Loucy (cell line): ENCODE measurements around the gene SAMD4A.

Source experiments
- EZH2phosphoT487 ChIP-seq: fragments of 200-600 bp; IDR thresholded peaks from 2 replicates; pipeline ENCODE4 v1.6.1; 2018; ENCODE audit warnings: antibody characterized with exemption, mild to moderate bottlenecking, moderate library complexity, borderline replicate concordance
- TF ChIP-seq, protein P1 (sequence below): fragments of 200-600 bp; sonication (generic); conservative IDR thresholded peaks from 2 replicates; pipeline ENCODE4 v1.5.1; 2014; ENCODE audit warnings: mild to moderate bottlenecking, antibody characterized with exemption, low read length

DNA sequence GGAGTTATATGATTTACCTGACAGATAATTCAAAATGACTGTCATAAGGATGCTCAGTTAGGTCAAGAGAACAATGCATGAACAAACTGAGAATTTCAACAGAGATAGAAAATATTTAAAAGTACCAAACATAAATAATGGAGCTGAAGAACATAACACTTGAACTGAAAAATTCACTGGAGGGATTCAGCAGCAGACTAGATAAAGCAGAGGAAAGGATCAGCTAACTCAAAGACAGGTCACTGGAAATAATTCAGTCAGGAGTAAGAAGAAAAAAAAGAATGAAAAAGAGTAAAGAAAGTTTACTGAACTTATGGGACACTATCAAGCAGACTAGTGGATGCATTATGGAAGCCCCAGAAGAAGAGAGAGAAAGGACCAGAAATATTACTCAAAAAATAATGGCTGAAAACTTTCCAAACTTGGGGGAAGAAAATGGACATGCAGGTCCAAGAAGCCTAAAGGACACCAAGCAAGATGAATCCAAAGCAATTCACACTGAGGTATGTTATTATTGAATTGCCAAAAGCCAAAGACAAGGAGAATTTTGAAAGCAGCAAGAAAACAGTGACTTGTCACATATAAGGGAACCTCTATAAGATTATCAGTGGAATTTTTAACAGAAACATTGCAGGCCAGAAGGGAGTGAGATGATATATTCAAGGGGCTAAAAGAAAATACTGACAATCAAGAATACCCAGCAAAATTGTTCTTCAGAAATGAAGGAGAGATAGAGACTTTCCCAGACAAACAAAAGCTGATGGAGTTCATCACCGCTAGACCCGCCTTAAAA, 257.0 kb downstream of the SAMD4A start:
- TF ChIP-seq, protein P1, sequence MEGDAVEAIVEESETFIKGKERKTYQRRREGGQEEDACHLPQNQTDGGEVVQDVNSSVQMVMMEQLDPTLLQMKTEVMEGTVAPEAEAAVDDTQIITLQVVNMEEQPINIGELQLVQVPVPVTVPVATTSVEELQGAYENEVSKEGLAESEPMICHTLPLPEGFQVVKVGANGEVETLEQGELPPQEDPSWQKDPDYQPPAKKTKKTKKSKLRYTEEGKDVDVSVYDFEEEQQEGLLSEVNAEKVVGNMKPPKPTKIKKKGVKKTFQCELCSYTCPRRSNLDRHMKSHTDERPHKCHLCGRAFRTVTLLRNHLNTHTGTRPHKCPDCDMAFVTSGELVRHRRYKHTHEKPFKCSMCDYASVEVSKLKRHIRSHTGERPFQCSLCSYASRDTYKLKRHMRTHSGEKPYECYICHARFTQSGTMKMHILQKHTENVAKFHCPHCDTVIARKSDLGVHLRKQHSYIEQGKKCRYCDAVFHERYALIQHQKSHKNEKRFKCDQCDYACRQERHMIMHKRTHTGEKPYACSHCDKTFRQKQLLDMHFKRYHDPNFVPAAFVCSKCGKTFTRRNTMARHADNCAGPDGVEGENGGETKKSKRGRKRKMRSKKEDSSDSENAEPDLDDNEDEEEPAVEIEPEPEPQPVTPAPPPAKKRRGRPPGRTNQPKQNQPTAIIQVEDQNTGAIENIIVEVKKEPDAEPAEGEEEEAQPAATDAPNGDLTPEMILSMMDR: no peak
- no peak for TF ChIP-seq EZH2phosphoT487
